Lower leg skin (tissue), 3 donors: ENCODE measurements around the gene STXBP6.

Source experiments
- CTCF ChIP-seq, 3 donors: fragments of 450-650 bp; IDR thresholded peaks; one replicate each; pipeline ENCODE4 v1.5.1; 2016; ENCODE audit warnings: antibody characterized with exemption in 3 of 3, mild to moderate bottlenecking in 3 of 3, moderate library complexity in 2 of 3
- POLR2A ChIP-seq, 2 donors: fragments of 450-650 bp; IDR thresholded peaks; one replicate each; pipeline ENCODE4 v1.6.1; 2016 to 2017; ENCODE audit warnings: antibody characterized with exemption in 2 of 2, mild to moderate bottlenecking in 1 of 2, moderate library complexity in 1 of 2

GRCh38 chr14:25086821-25087396 is 37.0 kb upstream of the STXBP6 start:
- TF ChIP-seq CTCF (IDR thresholded peaks at IDR 0.05), result no peak
- no peak for TF ChIP-seq POLR2A (IDR thresholded peaks at IDR 0.05)
